A673 (cell line): ENCODE results near the gene NR1D1.

ENCODE experiments used
- CTCF ChIP-seq: fragments of 300-800, 200-600 bp; sonication (generic); conservative IDR thresholded peaks from 2 replicates; pipeline ENCODE4 v1.5.1; 2017; ENCODE audit warnings: low read depth, mild to moderate bottlenecking, antibody characterized with exemption, low read length, moderate library complexity, mixed read lengths
- EZH2 ChIP-seq: fragments of 200-600 bp; sonication (generic); IDR thresholded peaks from 2 replicates; pipeline ENCODE4 v1.6.1; 2017; ENCODE audit warnings: borderline replicate concordance, low read depth, mild to moderate bottlenecking, mixed read lengths, antibody characterized with exemption, low read length; ENCODE audit not compliant: poor library complexity, severe bottlenecking

GRCh38 chr17:40087049-40087794 lies 13.2 kb downstream of the NR1D1 start:
- TF ChIP-seq EZH2 = no peak
- no peak for TF ChIP-seq CTCF
